Fibroblast of mammary gland (primary cell): ENCODE measurements around the gene ZNF90.
A peak's percentile ranks its signal among the peaks of the same experiment; 100 is the strongest.
"Not testable (repeated sequence)": the region's sequence is repeated elsewhere in the genome, so short reads cannot be mapped to it uniquely, and the experiment has no call there.

Experiments used
- DNase-seq: peaks from one replicate; pipeline ENCODE4 v3.0.0-alpha.2; 2010; ENCODE audit warnings: low read depth
- H3K4me3 ChIP-seq: 2 replicates; pipeline ENCODE4 v1.5.1; 2011; ENCODE audit warnings: low read depth, mild to moderate bottlenecking, low read length, moderate library complexity; ENCODE audit not compliant: control insufficient read depth
- CTCF ChIP-seq: conservative IDR thresholded peaks from 2 replicates; pipeline ENCODE4 v1.5.1; 2011; ENCODE audit warnings: low read depth, low read length, inconsistent platforms; ENCODE audit not compliant: control insufficient read depth, insufficient read depth

ZNF90 gene

GRCh38 chr19:20070691-20071090 lies 7.1 kb upstream of the ZNF90 start:
- H3K4me3 ChIP-seq = no peak overlapping the region
- no peak for TF ChIP-seq CTCF
- no peak for DNase-seq

GRCh38 chr19:20072936-20073335 lies 4.9 kb upstream of the ZNF90 start:
- DNase-seq = no peak
- no peak for TF ChIP-seq CTCF
- no peak overlapping the region for H3K4me3 ChIP-seq

GRCh38 chr19:20078581-20079031 lies 806 bp downstream of the ZNF90 start:
- peak overlapping the region; percentile 58 for H3K4me3 ChIP-seq
- no peak for TF ChIP-seq CTCF
- DNase-seq = peak; percentile 52

- no peak for TF ChIP-seq CTCF
- DNase-seq = peak; percentile 15
- H3K4me3 ChIP-seq = no peak overlapping the region
These were observed 1.7 kb downstream of the ZNF90 start for GRCh38 chr19:20079476-20079875.

GRCh38 chr19:20080656-20081055 lies 2.9 kb downstream of the ZNF90 start:
- no peak for TF ChIP-seq CTCF
- DNase-seq = no peak
- no peak overlapping the region for H3K4me3 ChIP-seq

GRCh38 chr19:20082232-20082833 lies 4.5 kb downstream of the ZNF90 start:
- not testable (repeated sequence) for H3K4me3 ChIP-seq, DNase-seq

GRCh38 chr19:20082876-20083275 lies 5.1 kb downstream of the ZNF90 start:
- H3K4me3 ChIP-seq, DNase-seq: not testable (repeated sequence)

- no peak overlapping the region for H3K4me3 ChIP-seq
- no peak for DNase-seq
- TF ChIP-seq CTCF = no peak
These were observed 24.3 kb downstream of the ZNF90 start for GRCh38 chr19:20102097-20102496.
